Spleen (tissue), 7 donors: ENCODE data around the gene SLC9C2.

ENCODE experiments used
- CTCF ChIP-seq, 11 experiments: fragments of 200-600 bp in 7 of 11; fragments of 450-650 bp in 4 of 11; sonication (generic) in 4 of 11; IDR thresholded peaks in 8 of 11; conservative IDR thresholded peaks in 3 of 11; 1 replicate in 7 of 11; 2 replicates in 4 of 11; pipeline versions ENCODE4 v1.4.0 to v1.8.0; 2016 to 2021; ENCODE audit warnings: antibody characterized with exemption in 11 of 11, inconsistent platforms in 4 of 11, mild to moderate bottlenecking in 1 of 11
- POLR2A ChIP-seq, 3 donors: fragments of 450-650 bp; IDR thresholded peaks; one replicate each; pipeline ENCODE4 v1.5.1; 2017; ENCODE audit warnings: antibody characterized with exemption in 3 of 3, mild to moderate bottlenecking in 1 of 3
- POLR2AphosphoS5 ChIP-seq, 3 donors: sonication (generic); formaldehyde crosslinking; IDR thresholded peaks; one replicate each; pipeline ENCODE4 v1.5.1; 2017; ENCODE audit warnings: antibody characterized with exemption in 3 of 3
- donor health status: DM: no; HTN: no; CAD: no; lungs with moderate emphysema.
- donor health status: DM: no; HTN: no; CAD: no.
- donor health status: DM: no; HTN: no; CAD: no.

GRCh38 chr1:173476197-173476664 is 126.6 kb downstream of the SLC9C2 start:
- TF ChIP-seq CTCF (IDR thresholded peaks at IDR 0.05 in 8 of 11, conservative IDR thresholded peaks at IDR 0.05 in 3 of 11) (no peak), POLR2AphosphoS5 (IDR thresholded peaks at IDR 0.05) (no peak), POLR2A (IDR thresholded peaks at IDR 0.05) (no peak)
